Stimulated activated CD8-positive, alpha-beta memory T cell treated with anti-CD3 and anti-CD28 coated beads, Interleukin-4, amount 100 ng/mL, for 48 hours (primary cell): ENCODE data around the gene ACTL7B.
"Not testable (repeated sequence)": the region's sequence is repeated elsewhere in the genome, so short reads cannot be mapped to it uniquely, and the experiment has no call there.

Experiments used
- DNase-seq: peaks from one replicate; pipeline ENCODE4 v3.0.0-alpha.2; 2020

ACTL7B gene

DNA sequence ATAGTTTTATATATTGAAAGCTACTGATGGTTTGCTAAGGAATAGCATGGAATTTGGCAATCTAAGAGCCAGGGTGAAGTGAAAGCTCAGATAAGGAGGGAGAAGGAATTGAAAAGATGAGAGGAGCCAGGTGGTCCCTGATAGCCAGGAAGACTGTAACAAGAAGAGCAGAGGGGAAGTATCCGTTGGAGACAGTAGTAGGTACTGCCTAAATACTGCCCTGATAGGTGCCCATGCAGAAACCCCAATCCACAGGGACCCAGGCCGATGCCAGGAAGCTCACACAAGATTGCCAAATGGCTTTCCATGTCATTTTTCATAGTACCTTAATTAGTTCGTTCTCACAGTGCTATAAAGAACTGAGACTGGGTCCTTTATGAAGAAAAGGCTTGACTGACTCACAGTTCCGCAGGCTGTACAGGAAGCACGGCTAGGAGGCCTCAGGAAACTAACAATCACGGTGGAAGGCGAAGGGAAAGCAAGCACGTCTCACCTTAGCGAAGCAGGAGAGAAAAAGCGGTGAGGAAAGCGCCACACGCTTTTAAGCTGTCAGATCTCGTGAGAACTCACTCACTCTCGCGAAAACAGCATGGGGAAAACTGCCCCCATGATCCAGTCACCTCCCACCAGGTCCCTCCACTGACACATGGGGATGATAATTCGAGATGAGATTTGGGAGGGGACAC lies 13.0 kb downstream of the ACTL7B start:
- peak; percentile 26 for DNase-seq

DNA sequence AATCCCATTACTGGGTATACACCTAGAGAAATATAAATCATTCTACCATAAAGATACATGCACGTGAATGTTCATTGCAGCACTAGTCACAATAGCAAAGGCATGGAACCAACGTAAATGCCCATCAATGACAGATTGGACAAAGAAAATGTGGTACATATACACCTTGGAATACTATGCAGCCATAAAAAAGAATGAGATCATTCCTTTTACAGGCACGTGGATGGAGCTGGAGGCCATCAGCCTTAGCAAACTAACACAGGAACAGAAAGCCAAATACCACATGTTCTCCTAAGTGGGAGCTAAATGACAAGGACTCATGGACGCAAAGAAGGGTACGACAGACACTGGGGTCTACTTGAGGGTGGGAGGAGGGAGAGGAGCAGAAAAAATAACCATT lies 16.2 kb downstream of the ACTL7B start:
- DNase-seq: not testable (repeated sequence)

DNA sequence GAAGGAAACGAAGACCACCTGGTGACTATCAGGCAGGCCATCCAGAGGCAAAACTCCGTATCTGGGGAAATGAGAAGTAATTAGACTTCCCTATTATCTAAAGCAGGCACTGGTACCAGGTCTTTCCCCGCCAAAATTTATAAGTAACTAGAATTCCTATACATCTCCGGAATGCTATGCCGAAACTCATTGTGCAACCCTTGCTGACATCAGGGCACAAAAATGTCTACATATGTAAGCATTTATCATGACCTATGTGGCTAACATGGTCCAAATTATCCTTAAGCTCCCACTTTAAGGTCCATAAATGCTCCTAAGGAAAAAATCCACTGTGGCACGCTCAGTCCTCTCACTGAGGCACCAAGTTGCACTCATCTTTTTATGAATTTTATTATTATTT lies 17.8 kb downstream of the ACTL7B start:
- no peak for DNase-seq

DNA sequence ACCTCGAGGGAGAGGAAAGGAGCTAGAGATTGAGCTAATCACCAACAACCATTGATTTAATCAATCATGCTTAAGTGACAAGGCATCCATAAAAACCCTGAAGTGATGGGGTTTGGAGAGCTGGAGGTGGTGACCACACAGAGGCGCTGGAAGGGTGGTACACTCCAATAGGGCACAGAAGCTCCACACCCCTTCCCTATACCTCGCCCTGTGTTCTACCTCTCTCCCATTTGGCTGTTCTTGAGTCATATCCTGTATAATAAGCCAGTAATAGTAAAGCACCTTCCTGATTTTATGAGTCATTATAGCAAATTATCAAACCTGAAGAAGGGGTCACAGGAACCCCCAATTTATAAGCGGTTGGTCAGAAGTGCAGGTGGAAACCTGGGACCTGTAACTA lies 18.3 kb downstream of the ACTL7B start:
- no peak for DNase-seq

DNA sequence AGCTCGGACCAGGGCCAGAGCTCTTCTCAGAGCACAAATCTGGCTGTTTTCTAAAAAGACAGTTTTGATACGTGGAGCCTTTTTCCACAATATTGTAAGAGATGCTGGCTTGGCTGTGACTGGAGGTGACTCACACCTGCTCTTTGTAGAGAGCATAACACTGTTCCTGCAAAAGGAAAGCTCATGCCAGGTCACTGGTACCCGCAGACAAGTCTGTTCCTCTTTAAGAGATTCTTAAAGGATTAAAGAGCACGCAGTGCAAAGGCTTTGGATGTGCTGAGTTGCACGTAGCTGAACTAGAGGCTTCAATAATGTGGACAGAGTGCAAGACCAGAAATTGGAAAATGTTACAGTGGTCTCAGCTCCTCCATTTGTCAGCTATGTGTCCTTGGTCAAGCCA lies 19.0 kb downstream of the ACTL7B start:
- DNase-seq: no peak

DNA sequence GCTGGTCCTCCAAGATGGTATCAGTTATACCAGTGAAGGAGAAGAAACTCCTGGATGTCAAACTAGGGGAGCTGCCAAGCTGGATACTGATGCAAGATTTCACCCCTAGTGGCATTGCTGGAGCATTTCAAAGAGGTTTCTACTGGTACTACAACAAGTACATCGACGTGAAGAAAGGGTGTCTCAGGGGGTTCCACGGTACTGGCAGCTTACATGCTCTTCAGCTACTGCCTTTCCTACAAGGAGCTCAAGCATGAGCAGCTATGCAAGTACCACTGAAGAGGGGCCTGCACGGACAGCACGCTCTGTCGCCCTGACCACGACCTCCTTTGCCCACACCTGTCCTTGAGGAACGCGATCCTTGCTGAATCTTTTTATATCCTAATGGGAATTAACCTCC lies 19.5 kb downstream of the ACTL7B start:
- no peak for DNase-seq

DNA sequence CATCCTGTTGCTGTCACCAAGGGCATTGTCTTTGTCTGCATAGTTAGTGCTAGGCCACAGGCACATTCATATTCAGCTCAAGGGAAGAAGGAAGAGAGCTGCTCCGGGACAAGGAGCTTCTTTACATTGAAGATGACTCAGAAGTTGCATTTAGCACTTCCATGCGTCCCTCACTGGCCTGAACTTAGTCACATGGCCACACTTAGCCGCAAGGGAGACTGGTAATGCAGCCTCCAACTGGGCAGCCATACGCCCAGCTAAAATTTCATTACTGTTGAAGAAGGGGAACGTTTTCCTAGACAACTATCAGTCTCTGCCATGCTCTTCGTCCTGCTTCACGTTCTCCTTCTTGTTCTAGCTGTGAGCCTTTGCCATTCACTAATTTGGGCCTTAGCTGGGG lies 20.0 kb downstream of the ACTL7B start:
- DNase-seq: no peak

DNA sequence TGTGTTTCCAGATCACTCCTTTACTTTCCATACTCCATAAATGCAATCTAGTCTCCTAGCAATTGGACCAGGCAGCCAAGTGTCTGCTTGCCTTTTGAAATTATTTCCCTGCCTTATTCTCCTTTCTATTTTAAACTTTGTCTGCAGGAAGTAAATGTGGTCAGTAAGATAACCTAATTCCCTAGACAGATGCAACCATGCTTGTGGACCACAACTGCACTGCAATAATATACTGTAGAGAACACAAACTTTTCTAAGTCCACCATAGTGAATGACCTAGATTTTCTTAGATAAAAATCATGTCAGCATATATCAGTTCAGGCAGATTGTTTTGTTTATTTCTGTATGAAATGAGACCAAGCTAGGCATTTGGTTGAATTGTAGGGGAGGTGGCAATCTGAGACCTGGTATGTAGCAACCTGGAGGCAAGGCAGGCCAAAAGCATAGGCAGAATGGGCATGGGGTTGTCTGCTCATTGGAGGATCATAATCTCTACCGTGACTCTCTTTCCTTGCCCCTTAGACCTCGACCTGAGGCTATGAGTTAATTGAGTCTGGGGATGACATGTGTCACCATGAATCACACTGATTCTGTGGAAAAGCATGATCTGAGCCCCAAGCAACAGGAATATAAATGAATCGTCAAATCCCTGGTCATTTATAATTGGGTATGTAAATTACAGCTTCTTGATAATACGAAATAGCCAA lies 20.7 kb downstream of the ACTL7B start:
- no peak for DNase-seq

DNA sequence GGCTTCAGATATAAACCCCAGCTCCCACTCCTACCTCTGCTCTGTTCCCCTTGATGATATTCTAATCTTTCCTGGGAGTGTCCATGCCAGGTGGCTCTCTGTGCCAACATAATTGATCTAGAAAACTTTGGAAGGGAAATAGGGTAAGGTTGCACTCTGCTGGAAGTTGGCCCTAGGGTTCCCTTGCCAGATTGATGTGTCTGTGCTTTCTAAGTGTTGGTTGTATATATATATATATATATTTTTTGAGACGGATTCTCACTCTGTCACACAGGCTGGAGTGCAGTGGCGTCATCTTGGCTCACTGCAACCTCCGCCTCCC lies 23.6 kb downstream of the ACTL7B start:
- no peak for DNase-seq

DNA sequence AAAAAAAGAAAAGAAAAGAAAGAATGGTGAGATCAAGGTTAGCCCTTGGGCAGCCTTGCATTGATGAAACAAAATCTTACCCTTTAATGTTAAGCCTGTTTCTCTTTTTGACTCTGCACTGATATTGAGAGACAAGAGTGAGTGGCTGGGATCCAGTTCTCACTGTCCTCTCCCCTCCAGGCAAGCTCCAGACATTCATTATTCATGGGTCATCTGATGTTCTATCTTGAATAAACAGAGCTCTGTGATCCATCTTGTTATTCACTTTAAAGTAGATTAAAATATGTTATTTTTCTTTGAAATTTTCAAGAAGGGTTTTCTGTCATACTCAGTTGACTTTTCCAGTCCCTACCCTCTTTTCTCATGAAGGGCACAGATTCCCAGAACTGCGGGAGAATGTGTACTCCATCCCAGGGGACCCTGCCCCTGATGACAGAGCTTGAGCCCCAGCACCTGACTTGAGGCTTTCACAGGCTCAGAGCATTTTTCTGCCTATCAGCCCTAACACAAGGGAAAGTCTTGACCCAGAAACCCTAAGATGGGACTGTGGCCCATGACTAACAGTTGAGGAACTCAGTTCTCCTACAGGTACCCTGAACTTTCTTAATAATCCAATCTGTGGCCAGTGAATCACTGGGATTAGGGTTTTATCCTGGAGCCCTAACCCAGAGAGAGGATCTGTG lies 24.1 kb downstream of the ACTL7B start:
- no peak for DNase-seq

DNA sequence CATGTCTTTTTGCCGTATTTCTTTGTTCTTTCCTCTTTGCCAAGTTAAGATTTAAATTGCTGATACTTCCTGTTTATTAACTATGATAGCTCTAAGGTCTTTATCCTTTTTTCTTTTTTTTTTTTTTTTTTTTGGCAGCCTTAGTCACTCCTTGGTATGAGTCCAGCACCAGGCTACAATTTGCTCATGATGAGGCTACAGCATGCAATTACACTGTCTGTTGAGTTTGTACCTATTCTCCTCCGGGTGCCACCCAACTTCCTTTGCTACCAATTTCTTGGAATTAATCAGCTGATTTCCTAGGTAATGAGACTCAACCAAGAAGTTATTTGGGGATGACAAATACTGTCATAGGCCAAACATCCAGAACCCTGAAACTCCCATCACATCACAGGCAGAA lies 25.5 kb downstream of the ACTL7B start:
- DNase-seq: no peak

DNA sequence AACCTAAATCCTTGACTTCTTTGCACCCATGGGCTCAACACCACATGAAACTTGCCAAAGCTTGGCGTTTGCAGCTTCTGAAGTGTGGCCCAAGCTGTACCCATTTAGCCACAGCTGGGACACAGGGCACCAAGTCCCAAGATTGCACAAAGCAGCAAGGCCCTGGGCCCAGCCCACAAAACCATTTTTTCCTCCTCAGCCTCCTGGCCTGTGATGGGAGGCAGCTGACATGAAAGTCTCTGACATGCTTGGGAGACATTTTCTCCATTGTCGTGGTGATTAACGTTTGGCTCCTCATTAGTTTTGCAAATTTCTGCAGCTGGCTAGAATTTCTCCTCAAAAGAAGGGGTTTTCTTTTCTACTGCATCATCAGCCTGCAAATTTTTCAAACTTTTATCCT lies 32.0 kb downstream of the ACTL7B start:
- DNase-seq: no peak

DNA sequence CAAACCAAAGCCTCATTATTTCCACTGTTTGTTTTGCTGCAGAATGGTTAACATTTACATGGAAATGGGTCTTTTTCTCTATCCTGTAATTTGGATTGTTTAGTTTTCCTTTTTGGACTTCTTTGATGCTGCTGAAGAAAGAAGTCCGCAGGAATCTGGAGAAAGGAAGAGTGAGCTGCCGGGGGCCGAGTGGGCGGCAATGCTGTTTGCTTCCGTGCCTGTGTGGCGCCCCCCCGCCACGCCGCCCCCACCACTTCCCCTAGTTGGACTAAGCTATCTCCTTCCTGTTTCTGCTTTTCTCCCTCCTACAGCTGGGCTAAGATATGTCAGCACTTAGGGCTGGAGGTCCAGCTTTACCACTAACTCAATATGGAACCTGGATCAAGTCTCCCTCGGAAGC lies 39.7 kb downstream of the ACTL7B start:
- DNase-seq: no peak

DNA sequence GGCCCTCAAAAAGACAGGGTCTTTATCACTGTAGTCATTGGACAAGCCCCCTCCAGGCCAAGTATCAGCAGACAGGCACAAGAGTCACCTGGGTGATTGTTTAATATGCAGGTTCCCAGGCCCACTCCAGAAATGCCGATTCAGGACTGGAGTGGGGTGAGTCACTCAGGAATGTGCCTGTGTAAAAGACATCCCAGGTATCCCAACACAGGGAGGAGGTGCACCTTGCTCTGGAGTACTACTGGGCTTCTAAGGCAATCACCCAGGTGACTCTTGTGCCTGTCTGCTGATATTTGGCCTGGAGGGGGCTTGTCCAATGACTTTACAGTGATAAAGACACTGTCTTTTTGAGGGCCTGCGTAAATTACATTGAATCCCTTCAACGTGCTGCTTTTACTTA lies 40.6 kb downstream of the ACTL7B start:
- no peak for DNase-seq

DNA sequence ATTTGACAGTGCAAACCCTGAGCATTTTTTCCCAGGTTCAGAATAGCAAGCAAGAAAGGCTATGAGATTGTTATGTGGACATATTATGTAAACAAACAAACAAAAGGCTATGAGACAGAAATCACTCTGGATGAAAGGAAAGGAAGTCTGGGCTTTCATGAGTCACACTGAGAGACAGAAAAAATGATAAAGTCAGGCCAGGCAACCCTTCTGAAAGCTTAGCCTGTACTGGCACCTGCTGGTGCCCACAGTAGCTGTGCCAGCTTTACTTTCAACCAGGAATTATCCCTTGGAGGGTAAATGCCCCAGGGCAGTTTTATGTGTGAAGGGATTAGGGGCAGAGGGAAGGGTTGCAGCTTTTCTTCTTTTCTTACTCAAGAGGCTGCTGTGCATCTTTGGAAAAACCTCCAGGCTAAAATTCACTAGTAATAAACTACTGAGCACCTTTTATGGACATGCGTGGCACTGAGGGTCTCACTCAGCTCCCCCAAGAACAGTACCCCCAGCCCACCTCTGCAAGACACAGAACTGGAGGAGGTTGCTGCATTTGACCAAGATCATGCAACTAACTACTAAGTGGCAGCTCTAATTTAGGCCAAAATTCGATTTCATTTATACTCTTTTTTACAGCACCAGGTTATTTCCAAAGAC lies 41.7 kb downstream of the ACTL7B start:
- DNase-seq: no peak

DNA sequence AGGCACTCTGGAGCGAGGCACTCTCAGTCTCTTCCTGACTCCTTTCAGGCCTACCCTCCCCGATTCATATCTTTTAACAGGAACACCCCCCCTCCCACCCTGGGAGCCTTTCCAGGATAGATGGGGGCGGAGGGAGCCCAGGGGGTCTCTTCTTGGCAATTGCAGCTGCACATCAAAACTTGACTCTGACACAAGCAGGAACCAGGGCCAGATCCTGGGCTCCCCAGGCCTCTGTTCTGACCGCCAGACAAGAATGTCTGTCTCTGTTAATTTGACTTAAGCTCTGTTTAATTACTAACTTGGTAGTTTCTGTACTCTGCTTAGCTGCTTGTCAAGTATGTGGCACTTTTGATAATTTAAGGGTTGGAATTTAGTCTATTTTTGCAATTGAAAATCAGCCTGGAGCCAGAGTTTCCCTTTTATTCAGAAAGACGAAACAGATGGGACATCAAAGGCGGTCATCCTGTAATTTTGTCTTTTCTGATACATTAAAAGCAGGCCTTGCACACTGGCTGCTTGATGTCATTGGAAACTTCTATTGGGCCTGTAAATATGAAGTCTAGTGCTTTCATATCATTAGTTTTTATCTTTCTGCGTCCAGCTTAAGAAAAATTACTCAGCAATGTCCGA lies 43.3 kb downstream of the ACTL7B start:
- no peak for DNase-seq

DNA sequence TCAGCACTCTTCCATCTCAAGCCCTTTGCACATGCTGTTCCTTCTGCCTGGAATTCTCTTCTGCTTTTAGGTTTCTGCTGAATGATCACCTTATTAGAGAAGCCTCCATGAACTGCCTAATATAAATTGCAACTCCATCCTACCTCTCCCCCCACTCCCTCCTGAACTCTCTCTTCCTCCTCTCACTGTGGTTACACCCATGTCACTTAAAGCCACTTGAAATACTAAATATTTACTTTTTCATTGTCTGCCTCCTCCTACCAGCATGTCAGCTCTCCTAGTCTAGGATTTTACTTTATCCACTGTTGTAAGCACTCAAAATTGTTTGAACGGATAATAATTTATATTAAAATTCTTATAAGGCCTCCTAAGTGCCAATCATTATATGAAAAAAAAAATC lies 43.8 kb downstream of the ACTL7B start:
- no peak for DNase-seq

DNA sequence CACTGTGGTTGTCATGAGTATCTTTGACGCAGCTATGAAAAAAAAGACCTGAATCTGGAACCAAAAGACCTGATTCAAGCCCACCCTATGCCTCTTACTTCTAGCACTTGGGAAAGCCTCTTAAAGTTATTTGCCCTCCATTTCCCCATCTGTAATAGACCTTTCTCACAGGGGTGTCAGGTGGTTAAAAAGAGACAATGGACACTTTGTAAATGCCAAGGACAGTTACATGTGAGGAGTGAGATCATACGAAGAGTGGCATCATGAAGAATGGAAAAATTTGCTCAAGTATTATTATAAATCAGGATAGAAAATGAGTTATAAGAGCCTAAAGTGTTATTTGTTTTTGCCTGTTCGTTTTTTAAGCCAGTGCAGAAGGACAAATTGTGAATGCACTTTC lies 46.5 kb downstream of the ACTL7B start:
- DNase-seq: no peak
